GM12892 (cell line): ENCODE results near the gene THBS1.

ENCODE experiments used
- DNase-seq: peaks from one replicate; pipeline ENCODE4 v3.0.0; 2011; ENCODE audit not compliant: insufficient read length
- FAIRE-seq: peaks from 2 replicates; lab custom pipeline; 2011; peaks lifted over from hg19 to GRCh38; lab: Jason Lieb, UNC
- POLR2A ChIP-seq: IDR thresholded peaks from 2 replicates; pipeline ENCODE4 v1.6.1; 2011; ENCODE audit warnings: low read depth, low read length, control low read depth
- POLR2AphosphoS5 ChIP-seq: IDR thresholded peaks from 2 replicates; pipeline ENCODE4 v1.6.1; 2011; ENCODE audit warnings: low read depth, low read length, control low read depth
- TAF1 ChIP-seq: IDR thresholded peaks from 2 replicates; pipeline ENCODE4 v1.6.1; 2011; ENCODE audit warnings: low read depth, mild to moderate bottlenecking, control low read depth, low read length, borderline replicate concordance

The THBS1 gene

GRCh38 chr15:39584662-39585388 lies 3.9 kb downstream of the THBS1 start:
- no peak for FAIRE-seq
- no peak for DNase-seq
- TF ChIP-seq TAF1 (no peak), POLR2A (no peak), POLR2AphosphoS5 (no peak)

GRCh38 chr15:39585389-39585841 lies 4.5 kb downstream of the THBS1 start:
- TF ChIP-seq TAF1 (no peak), POLR2A (no peak), POLR2AphosphoS5 (no peak)
- FAIRE-seq: no peak
- no peak for DNase-seq

- DNase-seq (no peak), FAIRE-seq (no peak)
- no peak for TF ChIP-seq POLR2A
- no peak for TF ChIP-seq TAF1
- no peak for TF ChIP-seq POLR2AphosphoS5
Measured at GRCh38 chr15:39585871-39586301, 5.0 kb downstream of the THBS1 start.

- DNase-seq (no peak), FAIRE-seq (no peak)
- TF ChIP-seq POLR2A (no peak), TAF1 (no peak), POLR2AphosphoS5 (no peak)
Measured at GRCh38 chr15:39586387-39587095, 5.7 kb downstream of the THBS1 start.

GRCh38 chr15:39587096-39587721 lies 6.3 kb downstream of the THBS1 start:
- TF ChIP-seq POLR2A: no peak
- TF ChIP-seq TAF1: no peak
- no peak for TF ChIP-seq POLR2AphosphoS5
- FAIRE-seq (no peak), DNase-seq (no peak)

GRCh38 chr15:39587731-39588530 lies 7.1 kb downstream of the THBS1 start:
- DNase-seq (no peak), FAIRE-seq (no peak)
- TF ChIP-seq TAF1: no peak
- TF ChIP-seq POLR2A: no peak
- TF ChIP-seq POLR2AphosphoS5: no peak

- no peak for DNase-seq
- no peak for TF ChIP-seq POLR2A
- no peak for TF ChIP-seq POLR2AphosphoS5
- TF ChIP-seq TAF1: no peak
- no peak for FAIRE-seq
Measured at GRCh38 chr15:39588531-39589192, 7.8 kb downstream of the THBS1 start.

- no peak for DNase-seq
- FAIRE-seq: no peak
- TF ChIP-seq POLR2A (no peak), POLR2AphosphoS5 (no peak), TAF1 (no peak)
Measured at GRCh38 chr15:39589193-39589814, 8.4 kb downstream of the THBS1 start.

GRCh38 chr15:39589815-39590644 lies 9.2 kb downstream of the THBS1 start:
- FAIRE-seq (no peak), DNase-seq (no peak)
- TF ChIP-seq POLR2A (no peak), POLR2AphosphoS5 (no peak), TAF1 (no peak)
